K562 (cell line): ENCODE data around the gene CEND1. TPM values are rescaled to one million over a fixed set of nuclear protein-coding genes. Genes with fewer than 3 reads are reported as not detected.

Source experiments
- BRF1 ChIP-seq: IDR thresholded peaks from 3 replicates; pipeline ENCODE4 v1.6.1; 2011; ENCODE audit warnings: borderline replicate concordance, mild to moderate bottlenecking; ENCODE audit not compliant: insufficient read length; ENCODE audit errors: extremely low read depth
- CCAR2 ChIP-seq: fragments of 200-400 bp; formaldehyde crosslinking; IDR thresholded peaks from 2 replicates; pipeline ENCODE4 v1.6.1; 2017; ENCODE audit warnings: mild to moderate bottlenecking, low read depth, low read length
- CEBPG ChIP-seq, 3 experiments: fragments of 200-800 bp in 1 of 3; sonication (Bioruptor generic) in 1 of 3; sonication (generic) in 1 of 3; formaldehyde crosslinking in 1 of 3; IDR thresholded peaks in 2 of 3; conservative IDR thresholded peaks in 1 of 3; 2 replicates each; pipeline versions ENCODE4 v1.6.1 to v1.8.0; 2016 to 2022; ENCODE audit warnings: missing compliant biosample characterization in 2 of 3, missing genetic modification characterization in 2 of 3, mild to moderate bottlenecking in 1 of 3, missing genetic modification reagents in 1 of 3
- CEBPZ ChIP-seq: fragments of 150-350 bp; IDR thresholded peaks from 2 replicates; pipeline ENCODE4 v1.6.1; 2014; ENCODE audit warnings: low read depth, mild to moderate bottlenecking, low read length, borderline replicate concordance
- HNRNPLL ChIP-seq: fragments of 200-400 bp; formaldehyde crosslinking; IDR thresholded peaks from 2 replicates; pipeline ENCODE4 v1.6.1; 2017; ENCODE audit warnings: low read length, low read depth, mild to moderate bottlenecking; ENCODE audit not compliant: poor library complexity, severe bottlenecking
- ILK ChIP-seq: fragments of 450-650 bp; IDR thresholded peaks from 2 replicates; pipeline ENCODE4 v1.6.1; 2016; ENCODE audit warnings: missing genetic modification characterization, low read depth, mild to moderate bottlenecking, missing compliant biosample characterization, moderate library complexity, borderline replicate concordance
- KAT2B ChIP-seq: IDR thresholded peaks from one replicate; pipeline ENCODE4 v1.6.1; 2012; ENCODE audit warnings: low read depth, mild to moderate bottlenecking, control low read depth, inconsistent platforms, low read length, moderate library complexity
- NUFIP1 ChIP-seq: fragments of 450-650 bp; IDR thresholded peaks from 2 replicates; pipeline ENCODE4 v1.6.1; 2018; ENCODE audit not compliant: partially characterized antibody
- PCBP2 ChIP-seq: fragments of 200-400 bp; formaldehyde crosslinking; IDR thresholded peaks from 2 replicates; pipeline ENCODE4 v1.6.1; 2018; ENCODE audit warnings: low read length, low read depth, mild to moderate bottlenecking, moderate library complexity; ENCODE audit not compliant: poor library complexity, severe bottlenecking
- SLC30A9 ChIP-seq: fragments of 250-450 bp; sonication (Bioruptor Pico); IDR thresholded peaks from 2 replicates; pipeline ENCODE4 v1.8.0; 2022; ENCODE audit warnings: mild to moderate bottlenecking, moderate library complexity
- SMAD3 ChIP-seq: fragments of 450-650 bp; formaldehyde crosslinking; conservative IDR thresholded peaks from 2 replicates; pipeline ENCODE4 v1.4.0; 2020; ENCODE audit warnings: mild to moderate bottlenecking
- TAF15 ChIP-seq: fragments of 200-400 bp; formaldehyde crosslinking; IDR thresholded peaks from 2 replicates; pipeline ENCODE4 v1.6.1; 2017; ENCODE audit warnings: mild to moderate bottlenecking, low read depth, low read length, moderate library complexity
- ZNF507 ChIP-seq: conservative IDR thresholded peaks from 2 replicates; pipeline ENCODE4 v1.6.1; 2017; ENCODE audit warnings: missing genetic modification characterization, missing compliant biosample characterization
- ZNF512 ChIP-seq: IDR thresholded peaks from 2 replicates; pipeline ENCODE4 v1.6.1; 2016; ENCODE audit warnings: missing genetic modification characterization, missing compliant biosample characterization
- ZNF764 ChIP-seq: fragments of 250-450 bp; sonication (Bioruptor Pico); IDR thresholded peaks from 2 replicates; pipeline ENCODE4 v1.4.0; 2020; ENCODE audit warnings: low read depth, mild to moderate bottlenecking, moderate library complexity
- polyA plus RNA-seq, 8 experiments: library from polyadenylated mRNA; depleted of rRNA in 4 of 8; stranded (reverse) in 5 of 8; unstranded in 3 of 8; fragments of >200 nt; fragmentation: Nextera tagmentation in 2 of 8; fragmentation: Illumina TruSeq in 1 of 8; extraction: Ambion mirVana in 2 of 8; extraction: Trizol in 1 of 8; gene quantifications; 2 replicates each; pipeline versions ENCODE4 v1.2.1 to v1.2.3, GENCODE V29; 2011 to 2014; ENCODE audit warnings: inconsistent platforms in 1 of 8, missing spikeins in 1 of 8
- total RNA-seq, 7 experiments: library from RNA; depleted of rRNA in 6 of 7; stranded (reverse); fragments of >200 nt in 6 of 7; fragmentation: Illumina TruSeq in 2 of 7; extraction: Trizol in 2 of 7; gene quantifications; 2 replicates each; pipeline versions ENCODE4 v1.2.1 to v1.2.3, GENCODE V29; 2011 to 2021; ENCODE audit warnings: low replicate concordance in 1 of 7
- TF ChIP-seq, protein P1 (sequence below): fragments of 250-450 bp; sonication (Bioruptor Pico); IDR thresholded peaks from 2 replicates; pipeline ENCODE4 v1.4.0; 2020; ENCODE audit warnings: mild to moderate bottlenecking
- TF ChIP-seq, protein P2 (sequence below): fragments of 150-350 bp; conservative IDR thresholded peaks from 2 replicates; pipeline ENCODE4 v1.6.1; 2014; ENCODE audit warnings: low read length

The CEND1 gene
- total and polyA plus RNA-seq, 9 of the 15 experiments (the other 6 are each of a cell fraction or from before 2014, with no cell fraction given): 0.13 to 0.18 (median 0.16) TPM; not detected in 6

GRCh38 chr11:797296-798092 is 7.6 kb upstream of the CEND1 start (continued):
- TF ChIP-seq BRF1: no peak
- no peak for TF ChIP-seq ZNF512 (tag)
- TF ChIP-seq, protein P1, sequence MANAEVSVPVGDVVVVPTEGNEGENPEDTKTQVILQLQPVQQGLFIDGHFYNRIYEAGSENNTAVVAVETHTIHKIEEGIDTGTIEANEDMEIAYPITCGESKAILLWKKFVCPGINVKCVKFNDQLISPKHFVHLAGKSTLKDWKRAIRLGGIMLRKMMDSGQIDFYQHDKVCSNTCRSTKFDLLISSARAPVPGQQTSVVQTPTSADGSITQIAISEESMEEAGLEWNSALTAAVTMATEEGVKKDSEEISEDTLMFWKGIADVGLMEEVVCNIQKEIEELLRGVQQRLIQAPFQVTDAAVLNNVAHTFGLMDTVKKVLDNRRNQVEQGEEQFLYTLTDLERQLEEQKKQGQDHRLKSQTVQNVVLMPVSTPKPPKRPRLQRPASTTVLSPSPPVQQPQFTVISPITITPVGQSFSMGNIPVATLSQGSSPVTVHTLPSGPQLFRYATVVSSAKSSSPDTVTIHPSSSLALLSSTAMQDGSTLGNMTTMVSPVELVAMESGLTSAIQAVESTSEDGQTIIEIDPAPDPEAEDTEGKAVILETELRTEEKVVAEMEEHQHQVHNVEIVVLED (CRISPR knock-in tag): no peak
- TF ChIP-seq ZNF764 (CRISPR knock-in tag): no peak
- no peak for TF ChIP-seq CEBPG (CRISPR knock-in tag; IDR thresholded peaks at IDR 0.05)
- TF ChIP-seq CEBPG (tag; conservative IDR thresholded peaks at IDR 0.05 in 1 of 2, IDR thresholded peaks at IDR 0.05 in 1 of 2): no peak
- TF ChIP-seq NUFIP1: no peak
- TF ChIP-seq ZNF507 (tag): no peak
- no peak for TF ChIP-seq SLC30A9
- no peak for TF ChIP-seq SMAD3 (CRISPR knock-in tag)
- TF ChIP-seq CEBPZ: no peak
- TF ChIP-seq CCAR2: no peak
- TF ChIP-seq HNRNPLL: no peak
- no peak for TF ChIP-seq TAF15
- TF ChIP-seq, protein P2, sequence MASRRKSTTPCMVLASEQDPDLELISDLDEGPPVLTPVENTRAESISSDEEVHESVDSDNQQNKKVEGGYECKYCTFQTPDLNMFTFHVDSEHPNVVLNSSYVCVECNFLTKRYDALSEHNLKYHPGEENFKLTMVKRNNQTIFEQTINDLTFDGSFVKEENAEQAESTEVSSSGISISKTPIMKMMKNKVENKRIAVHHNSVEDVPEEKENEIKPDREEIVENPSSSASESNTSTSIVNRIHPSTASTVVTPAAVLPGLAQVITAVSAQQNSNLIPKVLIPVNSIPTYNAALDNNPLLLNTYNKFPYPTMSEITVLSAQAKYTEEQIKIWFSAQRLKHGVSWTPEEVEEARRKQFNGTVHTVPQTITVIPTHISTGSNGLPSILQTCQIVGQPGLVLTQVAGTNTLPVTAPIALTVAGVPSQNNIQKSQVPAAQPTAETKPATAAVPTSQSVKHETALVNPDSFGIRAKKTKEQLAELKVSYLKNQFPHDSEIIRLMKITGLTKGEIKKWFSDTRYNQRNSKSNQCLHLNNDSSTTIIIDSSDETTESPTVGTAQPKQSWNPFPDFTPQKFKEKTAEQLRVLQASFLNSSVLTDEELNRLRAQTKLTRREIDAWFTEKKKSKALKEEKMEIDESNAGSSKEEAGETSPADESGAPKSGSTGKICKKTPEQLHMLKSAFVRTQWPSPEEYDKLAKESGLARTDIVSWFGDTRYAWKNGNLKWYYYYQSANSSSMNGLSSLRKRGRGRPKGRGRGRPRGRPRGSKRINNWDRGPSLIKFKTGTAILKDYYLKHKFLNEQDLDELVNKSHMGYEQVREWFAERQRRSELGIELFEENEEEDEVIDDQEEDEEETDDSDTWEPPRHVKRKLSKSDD: no peak
- no peak for TF ChIP-seq ILK (tag)
- TF ChIP-seq KAT2B: no peak
- no peak for TF ChIP-seq PCBP2
